Smooth muscle cell (in vitro differentiated cells): ENCODE data around the gene TCF7L2. TPM values are rescaled to one million over a fixed set of nuclear protein-coding genes. Genes with fewer than 3 reads are reported as not detected.
A peak's percentile ranks its signal among the peaks of the same experiment; 100 is the strongest.

Experiments
- DNase-seq: peaks from one replicate; lab custom pipeline; 2025; ENCODE audit not compliant: unreplicated experiment; lab: John Stamatoyannopoulos, UW
- H2AFZ ChIP-seq: fragments of 200-600 bp; sonication (generic); 2 replicates; pipeline ENCODE4 v1.6.0; 2016; ENCODE audit warnings: antibody characterized with exemption, low read depth, mild to moderate bottlenecking
- H3F3A ChIP-seq: fragments of 200-600 bp; sonication (generic); 2 replicates; pipeline ENCODE4 v1.6.0; 2017; ENCODE audit warnings: antibody characterized with exemption, low read depth
- H3K27ac ChIP-seq: fragments of 200-600 bp; sonication (generic); 2 replicates; pipeline ENCODE4 v1.5.1; 2016; ENCODE audit warnings: low read depth, mild to moderate bottlenecking
- H3K27me3 ChIP-seq: fragments of 200-600 bp; sonication (generic); 2 replicates; pipeline ENCODE4 v1.6.1; 2016; ENCODE audit warnings: low read depth, mild to moderate bottlenecking
- H3K36me3 ChIP-seq: fragments of 200-600 bp; sonication (generic); 2 replicates; pipeline ENCODE4 v1.5.1; 2016; ENCODE audit warnings: low read depth
- H3K4me1 ChIP-seq: fragments of 200-600 bp; sonication (generic); 2 replicates; pipeline ENCODE4 v1.5.1; 2016; ENCODE audit warnings: low read depth
- H3K4me2 ChIP-seq: fragments of 200-600 bp; sonication (generic); 2 replicates; pipeline ENCODE4 v1.6.0; 2016; ENCODE audit warnings: mild to moderate bottlenecking
- H3K4me3 ChIP-seq: fragments of 200-600 bp; sonication (generic); 2 replicates; pipeline ENCODE4 v1.5.1; 2016; ENCODE audit warnings: mild to moderate bottlenecking
- H3K79me2 ChIP-seq: fragments of 200-600 bp; sonication (generic); 2 replicates; pipeline ENCODE4 v1.6.0; 2016; ENCODE audit warnings: low read depth, mild to moderate bottlenecking
- H3K9ac ChIP-seq: fragments of 200-600 bp; sonication (generic); 2 replicates; pipeline ENCODE4 v1.6.0; 2016; ENCODE audit warnings: low read depth
- H3K9me3 ChIP-seq: fragments of 200-600 bp; sonication (generic); replicated peaks from 2 replicates; pipeline ENCODE4 v1.5.1; 2016; ENCODE audit warnings: low read depth
- H4K20me1 ChIP-seq: fragments of 200-600 bp; sonication (generic); 2 replicates; pipeline ENCODE4 v1.6.0; 2016; ENCODE audit warnings: low read depth
- WGBS: methylation state at CpG from one replicate; pipeline ENCODE4 v1.1.7; 2016; ENCODE audit warnings: low lambda C conversion rate; 5-methylcytosine and 5-hydroxymethylcytosine counted together
- polyA plus RNA-seq: library from polyadenylated mRNA; unstranded; fragments of >200 nt; fragmentation: Nextera tagmentation; extraction: Ambion mirVana; gene quantifications from 2 replicates; pipeline ENCODE4 v1.2.1, GENCODE V29; 2016
- total RNA-seq: library from RNA; depleted of rRNA; stranded (reverse); fragments of >200 nt; gene quantifications from 2 replicates; pipeline ENCODE4 v1.2.3, GENCODE V29; 2014
- TF ChIP-seq, protein P1 (sequence below): fragments of 200-600 bp; sonication (generic); IDR thresholded peaks from 2 replicates; pipeline ENCODE4 v1.5.1; 2017; ENCODE audit warnings: borderline replicate concordance, mild to moderate bottlenecking, antibody characterized with exemption; ENCODE audit not compliant: insufficient read depth, poor library complexity, severe bottlenecking

Gene TCF7L2
- total and polyA plus RNA-seq, 2 experiments from 2014 or later, result 14.6 to 17.7 TPM

DNA sequence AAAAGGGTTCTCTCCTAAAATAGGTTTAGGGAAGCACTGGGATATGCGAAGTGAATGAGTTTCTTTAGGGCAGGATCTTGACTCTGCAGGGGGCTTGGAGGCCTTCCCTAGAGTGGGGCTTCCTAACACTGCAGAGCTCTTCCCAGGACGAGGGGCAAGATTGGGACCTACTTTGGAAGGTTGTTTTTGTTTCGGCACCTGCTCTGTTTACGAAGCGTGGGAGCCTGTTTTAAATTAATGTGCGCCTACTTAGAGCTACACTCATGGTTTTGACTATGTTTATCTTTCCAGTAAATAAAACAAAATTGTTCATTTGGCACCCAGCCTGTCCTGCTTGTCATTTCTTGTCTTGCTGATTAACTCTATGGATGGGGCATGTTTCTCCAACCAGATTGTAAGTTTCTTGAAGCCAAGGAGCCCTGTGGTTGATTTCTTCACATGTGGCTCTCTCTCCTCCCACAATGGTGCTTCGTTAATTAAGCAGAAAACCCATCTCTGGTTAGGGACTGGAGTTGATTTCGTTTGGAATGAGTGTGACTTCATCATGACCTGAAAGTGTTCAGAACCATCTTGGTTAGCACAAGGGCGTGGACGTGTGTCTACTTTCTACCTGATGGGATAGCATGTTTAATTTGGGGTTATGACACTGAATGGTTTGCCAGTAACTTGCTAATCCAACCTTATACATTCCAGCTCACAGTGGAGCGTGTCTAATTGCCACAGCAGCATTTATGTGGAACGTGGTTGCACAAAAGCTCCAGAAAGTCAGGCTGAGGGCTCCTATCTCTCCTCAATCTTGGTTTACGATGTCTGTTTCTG is 98.1 kb downstream of the TCF7L2 start:
- H3K4me3 ChIP-seq, result no peak overlapping the region
- peak overlapping the region; percentile 80 for H3K4me2 ChIP-seq
- H3K27ac ChIP-seq, result peak overlapping the region; percentile 92
- H3K36me3 ChIP-seq, result no peaks in the 10 kb centered on the region
- H2AFZ ChIP-seq, result no peak overlapping the region
- WGBS, result 43% methylated on average over 13 of the region's 13 CpGs
- peaks cover 70% of the 10 kb centered on the region for H3K4me1 ChIP-seq
- no peaks in the 10 kb centered on the region for H3K9me3 ChIP-seq
- peaks cover 12% of the 10 kb centered on the region for H3F3A ChIP-seq
- H4K20me1 ChIP-seq, result peaks cover 36% of the 10 kb centered on the region
- no peaks in the 10 kb centered on the region for H3K27me3 ChIP-seq
- DNase-seq, result no peak
- H3K9ac ChIP-seq, result no peak overlapping the region
- TF ChIP-seq, protein P1, sequence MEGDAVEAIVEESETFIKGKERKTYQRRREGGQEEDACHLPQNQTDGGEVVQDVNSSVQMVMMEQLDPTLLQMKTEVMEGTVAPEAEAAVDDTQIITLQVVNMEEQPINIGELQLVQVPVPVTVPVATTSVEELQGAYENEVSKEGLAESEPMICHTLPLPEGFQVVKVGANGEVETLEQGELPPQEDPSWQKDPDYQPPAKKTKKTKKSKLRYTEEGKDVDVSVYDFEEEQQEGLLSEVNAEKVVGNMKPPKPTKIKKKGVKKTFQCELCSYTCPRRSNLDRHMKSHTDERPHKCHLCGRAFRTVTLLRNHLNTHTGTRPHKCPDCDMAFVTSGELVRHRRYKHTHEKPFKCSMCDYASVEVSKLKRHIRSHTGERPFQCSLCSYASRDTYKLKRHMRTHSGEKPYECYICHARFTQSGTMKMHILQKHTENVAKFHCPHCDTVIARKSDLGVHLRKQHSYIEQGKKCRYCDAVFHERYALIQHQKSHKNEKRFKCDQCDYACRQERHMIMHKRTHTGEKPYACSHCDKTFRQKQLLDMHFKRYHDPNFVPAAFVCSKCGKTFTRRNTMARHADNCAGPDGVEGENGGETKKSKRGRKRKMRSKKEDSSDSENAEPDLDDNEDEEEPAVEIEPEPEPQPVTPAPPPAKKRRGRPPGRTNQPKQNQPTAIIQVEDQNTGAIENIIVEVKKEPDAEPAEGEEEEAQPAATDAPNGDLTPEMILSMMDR, result no peak
- peaks cover 81% of the 10 kb centered on the region for H3K79me2 ChIP-seq

DNA sequence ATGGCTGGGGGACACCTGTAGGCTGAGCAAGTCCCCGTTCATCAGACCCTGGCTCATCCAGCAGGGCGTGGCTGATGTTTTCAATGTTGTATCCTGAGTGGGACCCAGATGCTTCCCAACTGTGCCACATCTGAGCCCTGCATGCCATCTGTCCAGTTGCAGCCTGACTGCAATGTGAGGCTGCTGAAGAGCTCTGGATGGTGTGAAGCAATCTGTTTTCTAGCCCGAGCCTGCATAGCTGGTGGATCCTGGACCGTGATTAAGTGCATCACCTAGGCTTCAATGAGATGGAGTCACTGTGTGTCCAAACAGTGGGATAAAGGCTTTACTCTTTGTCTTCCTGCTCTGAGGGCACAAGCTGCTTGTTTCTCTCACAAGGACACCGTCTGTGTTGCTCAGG is 99.8 kb downstream of the TCF7L2 start:
- peaks cover 80% of the 10 kb centered on the region for H3K79me2 ChIP-seq
- H3K4me3 ChIP-seq, result no peak overlapping the region
- no peak overlapping the region for H3K4me2 ChIP-seq
- H3F3A ChIP-seq, result peaks cover 12% of the 10 kb centered on the region
- no peak overlapping the region for H3K27ac ChIP-seq
- no peak overlapping the region for H3K9ac ChIP-seq
- no peak overlapping the region for H2AFZ ChIP-seq
- no peaks in the 10 kb centered on the region for H3K27me3 ChIP-seq
- TF ChIP-seq, protein P1, result no peak
- peaks cover 42% of the 10 kb centered on the region for H4K20me1 ChIP-seq
- 78% methylated on average over 5 of the region's 5 CpGs for WGBS
- H3K36me3 ChIP-seq, result no peaks in the 10 kb centered on the region
- DNase-seq, result no peak
- H3K4me1 ChIP-seq, result peaks cover 77% of the 10 kb centered on the region
- no peaks in the 10 kb centered on the region for H3K9me3 ChIP-seq

DNA sequence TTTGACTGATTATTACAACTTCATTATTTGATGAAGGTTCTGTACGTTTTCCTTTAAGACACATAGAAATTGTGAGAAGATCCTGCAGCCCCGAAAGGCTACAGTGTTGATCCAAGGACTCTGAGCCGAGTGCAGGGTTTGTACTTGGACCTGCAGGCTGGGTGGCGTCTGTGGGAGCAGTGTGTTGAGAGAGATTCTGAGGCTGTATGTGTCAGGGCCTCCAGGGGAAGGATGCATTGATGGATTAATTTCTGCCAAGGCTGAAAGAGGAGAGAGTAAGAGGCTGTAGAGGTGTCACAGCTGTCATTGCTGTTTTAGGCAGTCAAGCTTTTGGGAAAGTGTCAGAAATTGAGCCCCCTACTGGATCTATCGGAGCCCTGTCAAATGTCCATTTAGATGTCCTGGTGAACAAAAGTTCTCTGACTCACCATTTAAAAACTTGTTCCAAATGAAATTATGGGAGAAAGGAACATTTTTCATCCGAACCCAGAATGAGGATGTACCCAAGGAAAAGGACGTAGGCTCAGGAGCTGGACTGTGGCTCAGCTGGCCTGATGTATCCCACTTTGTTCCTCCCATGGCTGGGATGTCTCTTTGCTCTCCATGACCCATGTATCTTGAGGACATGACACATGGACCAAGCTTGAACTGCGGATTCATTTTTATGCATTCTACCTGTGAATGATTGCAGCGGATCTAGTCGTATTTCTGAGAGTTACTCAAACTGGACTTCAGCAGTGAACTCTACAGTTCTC is 102.2 kb downstream of the TCF7L2 start:
- Histone ChIP-seq H3K36me3 (no peaks in the 10 kb centered on the region), H3K4me2 (peak overlapping the region; percentile 56), H3K27ac (peak overlapping the region; percentile 44), H3K9me3 (no peaks in the 10 kb centered on the region), H3K79me2 (peaks cover 61% of the 10 kb centered on the region), H3K27me3 (no peaks in the 10 kb centered on the region), H3K4me1 (peaks cover 72% of the 10 kb centered on the region), H2AFZ (no peak overlapping the region), H3K4me3 (no peak overlapping the region), H3F3A (peaks cover 26% of the 10 kb centered on the region), H4K20me1 (peaks cover 37% of the 10 kb centered on the region), H3K9ac (peak overlapping the region; percentile 1)
- 81% methylated on average over 10 of the region's 10 CpGs for WGBS
- DNase-seq, result no peak
- TF ChIP-seq, protein P1, result peak; percentile 16
